ENCODE data around the gene FZD1. TPM values are rescaled to one million over a fixed set of nuclear protein-coding genes. Genes with fewer than 3 reads are reported as not detected.

The FZD1 gene
- total and polyA plus RNA-seq, 2 of the 13 experiments (the other 11 are each of a cell fraction or from before 2014, with no cell fraction given): 0.22 to 0.80 TPM

DNA sequence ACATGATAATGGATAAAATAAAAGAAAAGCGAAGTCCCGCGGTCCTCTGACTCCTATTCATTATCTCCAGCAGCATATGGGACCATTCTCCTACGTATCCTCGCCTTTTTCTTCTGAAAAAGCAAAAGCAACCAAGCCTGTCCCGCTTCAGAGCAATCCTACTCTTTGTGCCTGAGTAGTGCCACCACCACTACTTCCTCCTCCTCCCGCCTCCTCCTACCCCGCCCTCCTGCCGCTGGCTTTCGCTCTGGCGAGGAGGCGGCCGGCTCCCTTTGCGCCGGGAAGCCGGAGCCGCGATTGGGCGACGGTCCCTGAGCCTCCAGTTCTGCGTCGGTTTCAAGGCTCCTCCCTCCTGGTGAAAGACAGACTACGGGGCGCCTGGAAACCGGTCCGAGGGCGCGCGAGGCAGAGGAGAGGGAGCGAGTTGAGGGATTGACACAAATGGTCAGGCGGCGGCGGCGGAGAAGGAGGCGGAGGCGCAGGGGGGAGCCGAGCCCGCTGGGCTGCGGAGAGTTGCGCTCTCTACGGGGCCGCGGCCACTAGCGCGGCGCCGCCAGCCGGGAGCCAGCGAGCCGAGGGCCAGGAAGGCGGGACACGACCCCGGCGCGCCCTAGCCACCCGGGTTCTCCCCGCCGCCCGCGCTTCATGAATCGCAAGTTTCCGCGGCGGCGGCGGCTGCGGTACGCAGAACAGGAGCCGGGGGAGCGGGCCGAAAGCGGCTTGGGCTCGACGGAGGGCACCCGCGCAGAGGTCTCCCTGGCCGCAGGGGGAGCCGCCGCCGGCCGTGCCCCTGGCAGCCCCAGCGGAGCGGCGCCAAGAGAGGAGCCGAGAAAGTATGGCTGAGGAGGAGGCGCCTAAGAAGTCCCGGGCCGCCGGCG, at the start of gene FZD1 (continued):
- TF ChIP-seq HCFC1 (IDR thresholded peaks at IDR 0.05; ENCODE audit: low read depth, low read length): no peak
- TF ChIP-seq TEAD3 (CRISPR knock-in tag; optimal IDR thresholded peaks at IDR 0.05; ENCODE audit: borderline replicate concordance): no peak
- TF ChIP-seq, protein P1, sequence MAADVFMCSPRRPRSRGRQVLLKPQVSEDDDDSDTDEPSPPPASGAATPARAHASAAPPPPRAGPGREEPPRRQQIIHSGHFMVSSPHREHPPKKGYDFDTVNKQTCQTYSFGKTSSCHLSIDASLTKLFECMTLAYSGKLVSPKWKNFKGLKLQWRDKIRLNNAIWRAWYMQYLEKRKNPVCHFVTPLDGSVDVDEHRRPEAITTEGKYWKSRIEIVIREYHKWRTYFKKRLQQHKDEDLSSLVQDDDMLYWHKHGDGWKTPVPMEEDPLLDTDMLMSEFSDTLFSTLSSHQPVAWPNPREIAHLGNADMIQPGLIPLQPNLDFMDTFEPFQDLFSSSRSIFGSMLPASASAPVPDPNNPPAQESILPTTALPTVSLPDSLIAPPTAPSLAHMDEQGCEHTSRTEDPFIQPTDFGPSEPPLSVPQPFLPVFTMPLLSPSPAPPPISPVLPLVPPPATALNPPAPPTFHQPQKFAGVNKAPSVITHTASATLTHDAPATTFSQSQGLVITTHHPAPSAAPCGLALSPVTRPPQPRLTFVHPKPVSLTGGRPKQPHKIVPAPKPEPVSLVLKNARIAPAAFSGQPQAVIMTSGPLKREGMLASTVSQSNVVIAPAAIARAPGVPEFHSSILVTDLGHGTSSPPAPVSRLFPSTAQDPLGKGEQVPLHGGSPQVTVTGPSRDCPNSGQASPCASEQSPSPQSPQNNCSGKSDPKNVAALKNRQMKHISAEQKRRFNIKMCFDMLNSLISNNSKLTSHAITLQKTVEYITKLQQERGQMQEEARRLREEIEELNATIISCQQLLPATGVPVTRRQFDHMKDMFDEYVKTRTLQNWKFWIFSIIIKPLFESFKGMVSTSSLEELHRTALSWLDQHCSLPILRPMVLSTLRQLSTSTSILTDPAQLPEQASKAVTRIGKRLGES (CRISPR knock-in tag; IDR thresholded peaks at IDR 0.05; ENCODE audit: borderline replicate concordance): no peak
- TF ChIP-seq ZNF891 (CRISPR knock-in tag; IDR thresholded peaks at IDR 0.05): no peak
- no peak for TF ChIP-seq ZNF24 (IDR thresholded peaks at IDR 0.05)
- peak; percentile 86 for TF ChIP-seq ZMYM4 (CRISPR knock-in tag; IDR thresholded peaks at IDR 0.05)
- TF ChIP-seq, protein P2, sequence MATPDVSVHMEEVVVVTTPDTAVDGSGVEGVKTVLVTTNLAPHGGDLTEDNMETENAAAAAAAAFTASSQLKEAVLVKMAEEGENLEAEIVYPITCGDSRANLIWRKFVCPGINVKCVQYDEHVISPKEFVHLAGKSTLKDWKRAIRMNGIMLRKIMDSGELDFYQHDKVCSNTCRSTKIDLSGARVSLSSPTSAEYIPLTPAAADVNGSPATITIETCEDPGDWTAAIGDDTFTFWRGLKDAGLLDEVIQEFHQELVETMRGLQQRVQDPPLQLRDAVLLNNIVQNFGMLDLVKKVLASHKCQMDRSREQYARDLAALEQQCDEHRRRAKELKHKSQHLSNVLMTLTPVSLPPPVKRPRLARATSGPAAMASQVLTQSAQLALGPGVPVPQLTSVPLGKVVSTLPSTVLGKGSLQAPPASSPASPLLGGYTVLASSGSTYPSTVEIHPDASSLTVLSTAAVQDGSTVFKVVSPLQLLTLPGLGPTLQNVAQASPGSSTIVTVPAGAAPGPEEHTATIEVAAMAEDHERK (CRISPR knock-in tag; IDR thresholded peaks at IDR 0.05; ENCODE audit: low read depth): no peak
- no peak for TF ChIP-seq ZSCAN12 (CRISPR knock-in tag; IDR thresholded peaks at IDR 0.05)
- TF ChIP-seq, protein P3, sequence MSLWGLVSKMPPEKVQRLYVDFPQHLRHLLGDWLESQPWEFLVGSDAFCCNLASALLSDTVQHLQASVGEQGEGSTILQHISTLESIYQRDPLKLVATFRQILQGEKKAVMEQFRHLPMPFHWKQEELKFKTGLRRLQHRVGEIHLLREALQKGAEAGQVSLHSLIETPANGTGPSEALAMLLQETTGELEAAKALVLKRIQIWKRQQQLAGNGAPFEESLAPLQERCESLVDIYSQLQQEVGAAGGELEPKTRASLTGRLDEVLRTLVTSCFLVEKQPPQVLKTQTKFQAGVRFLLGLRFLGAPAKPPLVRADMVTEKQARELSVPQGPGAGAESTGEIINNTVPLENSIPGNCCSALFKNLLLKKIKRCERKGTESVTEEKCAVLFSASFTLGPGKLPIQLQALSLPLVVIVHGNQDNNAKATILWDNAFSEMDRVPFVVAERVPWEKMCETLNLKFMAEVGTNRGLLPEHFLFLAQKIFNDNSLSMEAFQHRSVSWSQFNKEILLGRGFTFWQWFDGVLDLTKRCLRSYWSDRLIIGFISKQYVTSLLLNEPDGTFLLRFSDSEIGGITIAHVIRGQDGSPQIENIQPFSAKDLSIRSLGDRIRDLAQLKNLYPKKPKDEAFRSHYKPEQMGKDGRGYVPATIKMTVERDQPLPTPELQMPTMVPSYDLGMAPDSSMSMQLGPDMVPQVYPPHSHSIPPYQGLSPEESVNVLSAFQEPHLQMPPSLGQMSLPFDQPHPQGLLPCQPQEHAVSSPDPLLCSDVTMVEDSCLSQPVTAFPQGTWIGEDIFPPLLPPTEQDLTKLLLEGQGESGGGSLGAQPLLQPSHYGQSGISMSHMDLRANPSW (CRISPR knock-in tag; IDR thresholded peaks at IDR 0.05; ENCODE audit: borderline replicate concordance): no peak
- TF ChIP-seq, protein P4, sequence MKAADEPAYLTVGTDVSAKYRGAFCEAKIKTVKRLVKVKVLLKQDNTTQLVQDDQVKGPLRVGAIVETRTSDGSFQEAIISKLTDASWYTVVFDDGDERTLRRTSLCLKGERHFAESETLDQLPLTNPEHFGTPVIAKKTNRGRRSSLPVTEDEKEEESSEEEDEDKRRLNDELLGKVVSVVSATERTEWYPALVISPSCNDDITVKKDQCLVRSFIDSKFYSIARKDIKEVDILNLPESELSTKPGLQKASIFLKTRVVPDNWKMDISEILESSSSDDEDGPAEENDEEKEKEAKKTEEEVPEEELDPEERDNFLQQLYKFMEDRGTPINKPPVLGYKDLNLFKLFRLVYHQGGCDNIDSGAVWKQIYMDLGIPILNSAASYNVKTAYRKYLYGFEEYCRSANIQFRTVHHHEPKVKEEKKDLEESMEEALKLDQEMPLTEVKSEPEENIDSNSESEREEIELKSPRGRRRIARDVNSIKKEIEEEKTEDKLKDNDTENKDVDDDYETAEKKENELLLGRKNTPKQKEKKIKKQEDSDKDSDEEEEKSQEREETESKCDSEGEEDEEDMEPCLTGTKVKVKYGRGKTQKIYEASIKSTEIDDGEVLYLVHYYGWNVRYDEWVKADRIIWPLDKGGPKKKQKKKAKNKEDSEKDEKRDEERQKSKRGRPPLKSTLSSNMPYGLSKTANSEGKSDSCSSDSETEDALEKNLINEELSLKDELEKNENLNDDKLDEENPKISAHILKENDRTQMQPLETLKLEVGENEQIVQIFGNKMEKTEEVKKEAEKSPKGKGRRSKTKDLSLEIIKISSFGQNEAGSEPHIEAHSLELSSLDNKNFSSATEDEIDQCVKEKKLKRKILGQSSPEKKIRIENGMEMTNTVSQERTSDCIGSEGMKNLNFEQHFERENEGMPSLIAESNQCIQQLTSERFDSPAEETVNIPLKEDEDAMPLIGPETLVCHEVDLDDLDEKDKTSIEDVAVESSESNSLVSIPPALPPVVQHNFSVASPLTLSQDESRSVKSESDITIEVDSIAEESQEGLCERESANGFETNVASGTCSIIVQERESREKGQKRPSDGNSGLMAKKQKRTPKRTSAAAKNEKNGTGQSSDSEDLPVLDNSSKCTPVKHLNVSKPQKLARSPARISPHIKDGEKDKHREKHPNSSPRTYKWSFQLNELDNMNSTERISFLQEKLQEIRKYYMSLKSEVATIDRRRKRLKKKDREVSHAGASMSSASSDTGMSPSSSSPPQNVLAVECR (CRISPR knock-in tag; IDR thresholded peaks at IDR 0.05; ENCODE audit: borderline replicate concordance): peak; percentile 62; the same call in 1 of the 2 replicates
- TF ChIP-seq SMARCC2 (IDR thresholded peaks at IDR 0.05): no peak
- TF ChIP-seq ZFYVE20 (CRISPR knock-in tag; IDR thresholded peaks at IDR 0.05; ENCODE audit: borderline replicate concordance, low read depth): no peak
- TF ChIP-seq ZNF773 (CRISPR knock-in tag; IDR thresholded peaks at IDR 0.05; ENCODE audit: borderline replicate concordance): no peak
- peak; percentile 27; the same call in 1 of the 2 replicates for TF ChIP-seq HDAC1 (CRISPR knock-in tag; IDR thresholded peaks at IDR 0.05)
- TF ChIP-seq ZNF143 (CRISPR knock-in tag; IDR thresholded peaks at IDR 0.05): no peak
